Measurements from ENCODE around the gene ATAD2B.

GRCh38 chr2:23901966-23902846, 24.7 kb downstream of the ATAD2B start:
- TF ChIP-seq, protein P1, sequence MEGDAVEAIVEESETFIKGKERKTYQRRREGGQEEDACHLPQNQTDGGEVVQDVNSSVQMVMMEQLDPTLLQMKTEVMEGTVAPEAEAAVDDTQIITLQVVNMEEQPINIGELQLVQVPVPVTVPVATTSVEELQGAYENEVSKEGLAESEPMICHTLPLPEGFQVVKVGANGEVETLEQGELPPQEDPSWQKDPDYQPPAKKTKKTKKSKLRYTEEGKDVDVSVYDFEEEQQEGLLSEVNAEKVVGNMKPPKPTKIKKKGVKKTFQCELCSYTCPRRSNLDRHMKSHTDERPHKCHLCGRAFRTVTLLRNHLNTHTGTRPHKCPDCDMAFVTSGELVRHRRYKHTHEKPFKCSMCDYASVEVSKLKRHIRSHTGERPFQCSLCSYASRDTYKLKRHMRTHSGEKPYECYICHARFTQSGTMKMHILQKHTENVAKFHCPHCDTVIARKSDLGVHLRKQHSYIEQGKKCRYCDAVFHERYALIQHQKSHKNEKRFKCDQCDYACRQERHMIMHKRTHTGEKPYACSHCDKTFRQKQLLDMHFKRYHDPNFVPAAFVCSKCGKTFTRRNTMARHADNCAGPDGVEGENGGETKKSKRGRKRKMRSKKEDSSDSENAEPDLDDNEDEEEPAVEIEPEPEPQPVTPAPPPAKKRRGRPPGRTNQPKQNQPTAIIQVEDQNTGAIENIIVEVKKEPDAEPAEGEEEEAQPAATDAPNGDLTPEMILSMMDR (IDR thresholded peaks at IDR 0.05) = no peak
- TF ChIP-seq EP300 (IDR thresholded peaks at IDR 0.05) = no peak
